Measurements from ENCODE around the gene FAM24B.
"Not testable (repeated sequence)": the region's sequence is repeated elsewhere in the genome, so short reads cannot be mapped to it uniquely, and the experiment has no call there.

Gene FAM24B

GRCh38 chr10:122884166-122884565 is 4.8 kb upstream of the FAM24B start:
- no peak overlapping the region for H3K4me3 ChIP-seq (ENCODE audit: control insufficient read depth in 1 of 7, extremely low read depth in 1 of 7, insufficient read depth in 4 of 7, low read depth in 2 of 7, low read length in 6 of 7)
- CTCF ChIA-PET: no interaction called here
- DNase-seq: peak in 2 of 3 donors; percentile 9 to 18
- WGBS (ENCODE audit: insufficient coverage): 100% methylated on average over 1 of the region's 1 CpG
- H3K27ac ChIP-seq (ENCODE audit: insufficient read depth in 1 of 2, low read depth in 1 of 2, low read length in 2 of 2, poor library complexity in 1 of 2, severe bottlenecking in 2 of 2): no peak overlapping the region
- H3K27me3 ChIP-seq (replicated peaks in 2 of 5; ENCODE audit: control insufficient read depth in 4 of 5, insufficient read depth in 5 of 5, low read length in 4 of 5): peaks cover 0 to 5% (median 0%) of the 10 kb centered on the region in 5 experiments
- POLR2A ChIA-PET: no interaction called here
- H3K9me3 ChIP-seq (ENCODE audit: control extremely low read depth in 1 of 5, control insufficient read depth in 4 of 5, insufficient read depth in 2 of 5, low read depth in 1 of 5, low read length in 4 of 5): peaks cover 0 to 2% (median 0%) of the 10 kb centered on the region in 5 experiments
- peaks cover 0 to 13% (median 10%) of the 10 kb centered on the region in 4 experiments for H3K4me1 ChIP-seq (ENCODE audit: control extremely low read depth in 1 of 4, control insufficient read depth in 4 of 4, insufficient read depth in 4 of 4, low read length in 3 of 4)
- peaks cover 0 to 2% (median 0%) of the 10 kb centered on the region in 4 experiments for H3K36me3 ChIP-seq (ENCODE audit: control insufficient read depth in 4 of 4, insufficient read depth in 4 of 4, low read length in 3 of 4)

- ChIA-PET CTCF (no interaction called here), POLR2A (no interaction called here)
- Histone ChIP-seq H3K4me3 (ENCODE audit: control insufficient read depth in 1 of 7, extremely low read depth in 1 of 7, insufficient read depth in 4 of 7, low read depth in 2 of 7, low read length in 6 of 7) (no peak overlapping the region), H3K27me3 (replicated peaks in 2 of 5; ENCODE audit: control insufficient read depth in 4 of 5, insufficient read depth in 5 of 5, low read length in 4 of 5) (peaks cover 0 to 5% (median 0%) of the 10 kb centered on the region in 5 experiments), H3K4me1 (ENCODE audit: control extremely low read depth in 1 of 4, control insufficient read depth in 4 of 4, insufficient read depth in 4 of 4, low read length in 3 of 4) (peaks cover 5 to 20% (median 14%) of the 10 kb centered on the region in 4 experiments), H3K9me3 (ENCODE audit: control extremely low read depth in 1 of 5, control insufficient read depth in 4 of 5, insufficient read depth in 2 of 5, low read depth in 1 of 5, low read length in 4 of 5) (peaks cover 0 to 2% (median 0%) of the 10 kb centered on the region in 5 experiments), H3K36me3 (ENCODE audit: control insufficient read depth in 4 of 4, insufficient read depth in 4 of 4, low read length in 3 of 4) (no peaks in the 10 kb centered on the region), H3K27ac (ENCODE audit: insufficient read depth in 1 of 2, low read depth in 1 of 2, low read length in 2 of 2, poor library complexity in 1 of 2, severe bottlenecking in 2 of 2) (no peak overlapping the region)
- peak; percentile 16 to 51 (median 34) for DNase-seq
These were observed 3.4 kb upstream of the FAM24B start for GRCh38 chr10:122882766-122883165.

GRCh38 chr10:122878799-122879338 is 512 bp downstream of the FAM24B start:
- peak in 2 of 3 donors; percentile 46 to 61 for DNase-seq
- H3K4me1 ChIP-seq (ENCODE audit: control extremely low read depth in 1 of 4, control insufficient read depth in 4 of 4, insufficient read depth in 4 of 4, low read length in 3 of 4): peaks cover 5 to 20% (median 14%) of the 10 kb centered on the region in 4 experiments
- peaks cover 0 to 5% (median 0%) of the 10 kb centered on the region in 5 experiments for H3K27me3 ChIP-seq (replicated peaks in 2 of 5; ENCODE audit: control insufficient read depth in 4 of 5, insufficient read depth in 5 of 5, low read length in 4 of 5)
- 33% methylated on average over 13 of the region's 14 CpGs for WGBS (ENCODE audit: insufficient coverage)
- H3K27ac ChIP-seq (ENCODE audit: insufficient read depth in 1 of 2, low read depth in 1 of 2, low read length in 2 of 2, poor library complexity in 1 of 2, severe bottlenecking in 2 of 2): peak overlapping the region in 1 of 2 experiments; percentile 14
- H3K36me3 ChIP-seq (ENCODE audit: control insufficient read depth in 4 of 4, insufficient read depth in 4 of 4, low read length in 3 of 4): peaks cover 0 to 14% (median 2%) of the 10 kb centered on the region in 4 experiments
- ChIA-PET POLR2A (no interaction called here), CTCF (no interaction called here)
- H3K9me3 ChIP-seq (ENCODE audit: control extremely low read depth in 1 of 5, control insufficient read depth in 4 of 5, insufficient read depth in 2 of 5, low read depth in 1 of 5, low read length in 4 of 5): peaks cover 0 to 9% (median 2%) of the 10 kb centered on the region in 5 experiments
- H3K4me3 ChIP-seq (ENCODE audit: control insufficient read depth in 1 of 7, extremely low read depth in 1 of 7, insufficient read depth in 4 of 7, low read depth in 2 of 7, low read length in 6 of 7): peak overlapping the region; percentile 43 to 91 (median 70)

GRCh38 chr10:122877264-122877663 is 2.1 kb downstream of the FAM24B start:
- POLR2A ChIA-PET: no interaction called here
- Histone ChIP-seq H3K27ac (ENCODE audit: insufficient read depth in 1 of 2, low read depth in 1 of 2, low read length in 2 of 2, poor library complexity in 1 of 2, severe bottlenecking in 2 of 2) (no peak overlapping the region), H3K27me3 (replicated peaks in 2 of 5; ENCODE audit: control insufficient read depth in 4 of 5, insufficient read depth in 5 of 5, low read length in 4 of 5) (peaks cover 0 to 5% (median 0%) of the 10 kb centered on the region in 5 experiments), H3K4me1 (ENCODE audit: control extremely low read depth in 1 of 4, control insufficient read depth in 4 of 4, insufficient read depth in 4 of 4, low read length in 3 of 4) (peaks cover 5 to 20% (median 14%) of the 10 kb centered on the region in 4 experiments), H3K36me3 (ENCODE audit: control insufficient read depth in 4 of 4, insufficient read depth in 4 of 4, low read length in 3 of 4) (peaks cover 0 to 14% (median 2%) of the 10 kb centered on the region in 4 experiments), H3K4me3 (ENCODE audit: control insufficient read depth in 1 of 7, extremely low read depth in 1 of 7, insufficient read depth in 4 of 7, low read depth in 2 of 7, low read length in 6 of 7) (no peak overlapping the region), H3K9me3 (ENCODE audit: control extremely low read depth in 1 of 5, control insufficient read depth in 4 of 5, insufficient read depth in 2 of 5, low read depth in 1 of 5, low read length in 4 of 5) (peaks cover 0 to 16% (median 5%) of the 10 kb centered on the region in 5 experiments)
- DNase-seq: peak; percentile 11 to 61 (median 38)
- CTCF ChIA-PET: no interaction called here
- WGBS (ENCODE audit: insufficient coverage): 100% methylated on average over 1 of the region's 1 CpG

- H3K36me3 ChIP-seq (ENCODE audit: control insufficient read depth in 4 of 4, insufficient read depth in 4 of 4, low read length in 3 of 4): peaks cover 0 to 14% (median 2%) of the 10 kb centered on the region in 4 experiments
- no peak for DNase-seq
- H3K4me1 ChIP-seq (ENCODE audit: control extremely low read depth in 1 of 4, control insufficient read depth in 4 of 4, insufficient read depth in 4 of 4, low read length in 3 of 4): peaks cover 5 to 20% (median 14%) of the 10 kb centered on the region in 4 experiments
- ChIA-PET POLR2A (no interaction called here), CTCF (no interaction called here)
- no CpG with 5 or more reads among the region's 1 CpG for WGBS (ENCODE audit: insufficient coverage)
- peaks cover 0 to 5% (median 0%) of the 10 kb centered on the region in 5 experiments for H3K27me3 ChIP-seq (replicated peaks in 2 of 5; ENCODE audit: control insufficient read depth in 4 of 5, insufficient read depth in 5 of 5, low read length in 4 of 5)
- H3K27ac ChIP-seq (ENCODE audit: insufficient read depth in 1 of 2, low read depth in 1 of 2, low read length in 2 of 2, poor library complexity in 1 of 2, severe bottlenecking in 2 of 2): no peak overlapping the region
- peaks cover 0 to 16% (median 5%) of the 10 kb centered on the region in 5 experiments for H3K9me3 ChIP-seq (ENCODE audit: control extremely low read depth in 1 of 5, control insufficient read depth in 4 of 5, insufficient read depth in 2 of 5, low read depth in 1 of 5, low read length in 4 of 5)
- no peak overlapping the region for H3K4me3 ChIP-seq (ENCODE audit: control insufficient read depth in 1 of 7, extremely low read depth in 1 of 7, insufficient read depth in 4 of 7, low read depth in 2 of 7, low read length in 6 of 7)
These were observed 2.9 kb downstream of the FAM24B start for GRCh38 chr10:122876467-122876855.

- peaks cover 0 to 14% (median 2%) of the 10 kb centered on the region in 4 experiments for H3K36me3 ChIP-seq (ENCODE audit: control insufficient read depth in 4 of 4, insufficient read depth in 4 of 4, low read length in 3 of 4)
- CTCF ChIA-PET: no interaction called here
- no peak overlapping the region for H3K4me3 ChIP-seq (ENCODE audit: control insufficient read depth in 1 of 7, extremely low read depth in 1 of 7, insufficient read depth in 4 of 7, low read depth in 2 of 7, low read length in 6 of 7)
- no peak for DNase-seq
- H3K27ac ChIP-seq (ENCODE audit: insufficient read depth in 1 of 2, low read depth in 1 of 2, low read length in 2 of 2, poor library complexity in 1 of 2, severe bottlenecking in 2 of 2): no peak overlapping the region
- POLR2A ChIA-PET: no interaction called here
- H3K4me1 ChIP-seq (ENCODE audit: control extremely low read depth in 1 of 4, control insufficient read depth in 4 of 4, insufficient read depth in 4 of 4, low read length in 3 of 4): peaks cover 5 to 20% (median 14%) of the 10 kb centered on the region in 4 experiments
- peaks cover 0 to 16% (median 5%) of the 10 kb centered on the region in 5 experiments for H3K9me3 ChIP-seq (ENCODE audit: control extremely low read depth in 1 of 5, control insufficient read depth in 4 of 5, insufficient read depth in 2 of 5, low read depth in 1 of 5, low read length in 4 of 5)
- 79% methylated on average over 4 of the region's 6 CpGs for WGBS (ENCODE audit: insufficient coverage)
- peaks cover 0 to 5% (median 0%) of the 10 kb centered on the region in 5 experiments for H3K27me3 ChIP-seq (replicated peaks in 2 of 5; ENCODE audit: control insufficient read depth in 4 of 5, insufficient read depth in 5 of 5, low read length in 4 of 5)
These were observed 3.4 kb downstream of the FAM24B start for GRCh38 chr10:122875843-122876466.

GRCh38 chr10:122871947-122872346 is 7.4 kb downstream of the FAM24B start:
- CTCF ChIA-PET; DNase-seq; H3K4me1 ChIP-seq (ENCODE audit: control extremely low read depth in 1 of 4, control insufficient read depth in 4 of 4, insufficient read depth in 4 of 4, low read length in 3 of 4); H3K27ac ChIP-seq (ENCODE audit: insufficient read depth in 1 of 2, low read depth in 1 of 2, low read length in 2 of 2, poor library complexity in 1 of 2, severe bottlenecking in 2 of 2); POLR2A ChIA-PET; H3K4me3 ChIP-seq (ENCODE audit: control insufficient read depth in 1 of 7, extremely low read depth in 1 of 7, insufficient read depth in 4 of 7, low read depth in 2 of 7, low read length in 6 of 7); H3K27me3 ChIP-seq (replicated peaks in 2 of 5; ENCODE audit: control insufficient read depth in 4 of 5, insufficient read depth in 5 of 5, low read length in 4 of 5): not testable (repeated sequence)
- WGBS (ENCODE audit: insufficient coverage): no CpG with 5 or more reads among the region's 2 CpGs
- H3K9me3 ChIP-seq (ENCODE audit: control extremely low read depth in 1 of 5, control insufficient read depth in 4 of 5, insufficient read depth in 2 of 5, low read depth in 1 of 5, low read length in 4 of 5): peaks cover 1 to 17% (median 5%) of the 10 kb centered on the region in 5 experiments
- H3K36me3 ChIP-seq (ENCODE audit: control insufficient read depth in 4 of 4, insufficient read depth in 4 of 4, low read length in 3 of 4): peaks cover 0 to 14% (median 0%) of the 10 kb centered on the region in 4 experiments

All from common myeloid progenitor, CD34-positive (primary cell).